GM12865 (cell line): ENCODE data around the gene RCN1.

Experiments
- DNase-seq: peaks from one replicate; pipeline ENCODE4 v3.0.0; 2010; ENCODE audit warnings: low read depth
- H3K4me3 ChIP-seq: 2 replicates; pipeline ENCODE4 v1.5.1; 2011; ENCODE audit warnings: mild to moderate bottlenecking, low read depth, low read length, control low read depth
- CTCF ChIP-seq: IDR thresholded peaks from 2 replicates; pipeline ENCODE4 v1.5.1; 2011; ENCODE audit warnings: low read length, control low read depth, low read depth, inconsistent platforms; ENCODE audit not compliant: insufficient read depth; ENCODE audit errors: missing control alignments

Gene RCN1

GRCh38 chr11:32137869-32138268, 47.0 kb downstream of the RCN1 start:
- peak; percentile 32 for DNase-seq
- H3K4me3 ChIP-seq: no peak overlapping the region
- TF ChIP-seq CTCF: no peak

GRCh38 chr11:32138902-32139301, 48.0 kb downstream of the RCN1 start:
- no peak overlapping the region for H3K4me3 ChIP-seq
- no peak for TF ChIP-seq CTCF
- no peak for DNase-seq

- no peak for DNase-seq
- no peak for TF ChIP-seq CTCF
- no peak overlapping the region for H3K4me3 ChIP-seq
Observed at GRCh38 chr11:32139896-32140520, 49.1 kb downstream of the RCN1 start.

DNA sequence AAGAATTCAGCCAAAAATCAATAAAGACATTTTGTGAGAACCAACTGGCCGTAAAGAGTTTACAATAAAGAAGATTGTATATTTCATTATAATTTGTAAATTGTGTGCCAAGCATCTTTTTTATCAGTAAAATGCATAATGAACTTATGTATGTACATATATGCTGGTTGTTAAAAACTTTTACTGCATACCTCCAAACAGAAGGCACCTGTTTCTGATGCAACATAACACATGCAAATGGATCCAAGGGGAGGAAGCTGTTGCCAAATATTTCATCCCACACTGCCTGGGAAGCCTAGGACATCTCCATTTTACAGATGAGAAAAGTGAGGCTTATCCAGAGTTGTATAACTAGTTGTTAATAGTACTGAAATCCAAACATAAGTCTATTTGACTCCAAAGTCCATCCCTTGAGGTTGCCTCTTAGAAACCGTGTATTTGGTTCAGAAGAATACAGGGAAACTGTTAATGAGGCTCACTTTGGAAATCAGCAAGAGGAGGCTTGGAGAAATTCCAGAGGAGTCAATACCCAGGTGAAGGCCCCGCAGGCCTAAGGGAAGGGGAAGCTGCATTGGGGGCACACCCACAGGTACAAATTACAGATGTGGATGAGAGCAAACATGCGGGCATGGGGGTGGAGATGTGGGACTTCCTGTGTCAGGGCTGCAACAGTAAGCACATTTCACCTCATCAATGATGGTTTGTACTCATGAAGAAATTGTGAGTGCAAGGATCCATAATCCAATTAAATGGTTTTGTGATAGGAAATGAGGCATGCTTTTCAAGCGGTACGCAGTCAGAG, 51.1 kb downstream of the RCN1 start:
- DNase-seq: no peak
- no peak overlapping the region for H3K4me3 ChIP-seq
- TF ChIP-seq CTCF: no peak

- DNase-seq: no peak
- TF ChIP-seq CTCF: no peak
- H3K4me3 ChIP-seq: no peak overlapping the region
Observed at GRCh38 chr11:32143378-32143777, 52.5 kb downstream of the RCN1 start.

DNA sequence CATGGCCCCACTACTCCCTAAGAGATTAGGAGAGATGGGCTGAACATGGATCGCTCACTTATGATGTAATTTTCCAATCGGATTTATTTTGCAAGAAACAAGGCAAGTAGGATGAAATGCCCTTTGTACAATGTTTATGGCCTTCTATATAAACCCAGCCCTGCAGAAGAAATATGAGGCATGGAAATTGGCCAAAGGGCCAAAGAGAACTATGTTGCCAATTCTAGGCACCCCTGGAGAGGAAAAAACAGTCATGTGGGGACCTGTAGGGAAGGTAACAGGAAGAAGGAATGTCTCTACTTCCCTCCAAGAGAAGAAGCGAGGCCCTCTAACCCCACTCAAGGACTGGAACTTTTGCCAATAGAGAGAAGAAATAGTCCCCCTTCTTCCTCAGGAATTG, 54.4 kb downstream of the RCN1 start:
- no peak for TF ChIP-seq CTCF
- DNase-seq: no peak

More for the DNA sequence above, 54.4 kb downstream of the RCN1 start:
- no peak overlapping the region for H3K4me3 ChIP-seq
